Measurements from ENCODE around the gene CTTNBP2NL.

CTTNBP2NL gene

DNA sequence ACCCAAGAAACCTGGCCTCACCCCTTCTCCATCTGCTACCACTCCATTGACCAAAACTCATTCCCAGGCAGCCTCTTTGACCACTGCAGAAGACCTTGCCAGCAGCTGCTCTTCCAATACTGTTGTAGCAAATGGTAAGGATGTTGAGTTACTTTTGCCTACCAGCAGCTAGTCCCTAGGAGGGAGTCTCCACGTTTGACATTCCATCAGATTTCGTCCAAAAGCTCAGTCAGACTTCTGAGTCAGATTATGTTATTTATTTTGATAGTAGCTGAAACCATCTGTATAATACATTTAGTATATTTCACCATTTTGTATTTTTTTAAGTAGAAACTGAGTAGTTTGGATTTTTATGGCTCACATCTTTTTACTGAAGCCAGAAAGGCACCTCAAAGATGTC lies 61.2 kb downstream of the CTTNBP2NL start:
- H3K36me3 ChIP-seq (ENCODE audit: insufficient read depth, insufficient read length, low read length): peaks cover 68% of the 10 kb centered on the region
- no peaks in the 10 kb centered on the region for H3K9me3 ChIP-seq (ENCODE audit: insufficient read depth, low read length)
- no peak overlapping the region for H3K9ac ChIP-seq (ENCODE audit: insufficient read length, low read depth)

DNA sequence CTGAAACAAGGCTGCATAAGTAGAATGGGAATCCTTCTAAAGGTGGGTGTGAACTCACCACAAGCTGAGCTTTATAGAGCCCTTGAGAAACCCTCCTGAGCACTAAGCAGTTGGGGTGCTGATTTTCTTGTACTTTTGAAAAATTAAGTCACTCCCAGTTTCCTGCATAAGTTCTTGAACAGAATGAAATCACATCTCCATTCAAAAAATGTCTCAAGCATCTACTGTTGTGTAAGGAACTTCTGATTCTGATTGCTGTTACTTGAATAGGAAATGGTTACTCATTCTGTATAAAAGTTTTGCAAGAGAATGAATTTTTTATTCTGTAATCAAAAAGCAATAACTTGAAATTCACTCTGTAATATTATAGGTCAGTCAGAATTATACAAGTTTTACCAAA lies 61.9 kb downstream of the CTTNBP2NL start:
- no peak for DNase-seq (ENCODE audit: low read depth, low spot score)
- Histone ChIP-seq H3K4me3 (ENCODE audit: insufficient read length, low read depth) (no peak overlapping the region), H3K4me1 (ENCODE audit: insufficient read depth, insufficient read length) (no peaks in the 10 kb centered on the region), H3K36me3 (ENCODE audit: insufficient read depth, insufficient read length, low read length) (peaks cover 67% of the 10 kb centered on the region), H3K9me3 (ENCODE audit: insufficient read depth, low read length) (no peaks in the 10 kb centered on the region), H3K27me3 (ENCODE audit: insufficient read depth, insufficient read length) (no peaks in the 10 kb centered on the region), H3K9ac (ENCODE audit: insufficient read length, low read depth) (no peak overlapping the region)
- TF ChIP-seq YY1 (IDR thresholded peaks at IDR 0.05; ENCODE audit: insufficient read depth, insufficient read length) (no peak), ZNF274 (IDR thresholded peaks at IDR 0.05; ENCODE audit: low read depth, low read length) (no peak), SUZ12 (IDR thresholded peaks at IDR 0.05; ENCODE audit: extremely low read depth, insufficient read depth, insufficient read length) (no peak)

More for the DNA sequence above, 61.2 kb downstream of the CTTNBP2NL start:
- no peak overlapping the region for H3K4me3 ChIP-seq (ENCODE audit: insufficient read length, low read depth)
- no peak for DNase-seq (ENCODE audit: low read depth, low spot score)
- no peaks in the 10 kb centered on the region for H3K4me1 ChIP-seq (ENCODE audit: insufficient read depth, insufficient read length)
- no peaks in the 10 kb centered on the region for H3K27me3 ChIP-seq (ENCODE audit: insufficient read depth, insufficient read length)
- TF ChIP-seq SUZ12 (IDR thresholded peaks at IDR 0.05; ENCODE audit: extremely low read depth, insufficient read depth, insufficient read length): no peak
- TF ChIP-seq YY1 (IDR thresholded peaks at IDR 0.05; ENCODE audit: insufficient read depth, insufficient read length): no peak
- TF ChIP-seq ZNF274 (IDR thresholded peaks at IDR 0.05; ENCODE audit: low read depth, low read length): no peak

DNA sequence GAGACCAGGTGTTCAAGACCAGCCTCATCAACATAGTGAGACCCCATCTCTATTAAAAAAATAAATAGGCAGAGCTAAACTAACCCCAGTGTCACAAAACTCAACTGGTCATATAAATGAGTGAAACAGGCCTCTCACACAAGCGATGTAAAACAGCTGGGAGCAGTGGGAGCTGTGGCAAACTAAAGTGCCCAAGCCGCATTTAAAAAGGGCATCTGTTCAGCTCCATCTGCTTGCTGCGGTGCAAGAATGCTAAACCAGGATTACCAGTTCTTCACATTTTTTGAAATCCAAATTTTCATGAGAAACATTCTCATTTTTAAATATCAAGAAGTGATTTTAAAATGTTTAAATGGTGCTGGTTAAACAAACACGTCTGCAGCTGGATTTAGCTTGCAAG lies 62.7 kb downstream of the CTTNBP2NL start:
- no peaks in the 10 kb centered on the region for H3K9me3 ChIP-seq (ENCODE audit: insufficient read depth, low read length)
- H3K27me3 ChIP-seq (ENCODE audit: insufficient read depth, insufficient read length): no peaks in the 10 kb centered on the region
- H3K4me1 ChIP-seq (ENCODE audit: insufficient read depth, insufficient read length): no peaks in the 10 kb centered on the region
- H3K4me3 ChIP-seq (ENCODE audit: insufficient read length, low read depth): no peak overlapping the region
- no peak overlapping the region for H3K9ac ChIP-seq (ENCODE audit: insufficient read length, low read depth)
- peaks cover 63% of the 10 kb centered on the region for H3K36me3 ChIP-seq (ENCODE audit: insufficient read depth, insufficient read length, low read length)
- no peak for DNase-seq (ENCODE audit: low read depth, low spot score)
- no peak for TF ChIP-seq YY1 (IDR thresholded peaks at IDR 0.05; ENCODE audit: insufficient read depth, insufficient read length)
- no peak for TF ChIP-seq SUZ12 (IDR thresholded peaks at IDR 0.05; ENCODE audit: extremely low read depth, insufficient read depth, insufficient read length)
- no peak for TF ChIP-seq ZNF274 (IDR thresholded peaks at IDR 0.05; ENCODE audit: low read depth, low read length)

DNA sequence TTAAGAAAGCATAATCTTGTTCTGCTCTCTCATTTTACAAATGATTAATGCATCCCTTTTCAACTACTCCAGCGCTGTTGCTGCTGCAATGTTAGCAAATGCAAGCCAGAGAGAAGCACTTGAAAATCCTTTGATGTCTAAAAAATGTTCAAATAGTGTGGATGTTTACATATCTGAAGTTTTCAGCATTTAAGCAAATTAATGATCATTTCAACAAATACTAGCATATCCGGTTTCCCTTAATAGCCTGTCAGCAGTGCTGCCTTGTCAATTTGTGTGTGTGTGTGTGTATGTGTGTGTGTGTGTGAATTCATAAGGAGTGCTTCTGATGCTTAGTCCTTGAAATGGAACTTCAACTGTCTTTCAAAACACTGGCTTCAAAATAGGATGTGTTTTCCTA lies 64.6 kb downstream of the CTTNBP2NL start:
- no peak for TF ChIP-seq ZNF274 (IDR thresholded peaks at IDR 0.05; ENCODE audit: low read depth, low read length)
- TF ChIP-seq YY1 (IDR thresholded peaks at IDR 0.05; ENCODE audit: insufficient read depth, insufficient read length): no peak
- TF ChIP-seq SUZ12 (IDR thresholded peaks at IDR 0.05; ENCODE audit: extremely low read depth, insufficient read depth, insufficient read length): no peak
- DNase-seq (ENCODE audit: low read depth, low spot score): no peak
- H3K9me3 ChIP-seq (ENCODE audit: insufficient read depth, low read length): no peaks in the 10 kb centered on the region
- peaks cover 49% of the 10 kb centered on the region for H3K36me3 ChIP-seq (ENCODE audit: insufficient read depth, insufficient read length, low read length)
- H3K9ac ChIP-seq (ENCODE audit: insufficient read length, low read depth): no peak overlapping the region
- peaks cover 3% of the 10 kb centered on the region for H3K27me3 ChIP-seq (ENCODE audit: insufficient read depth, insufficient read length)
- H3K4me3 ChIP-seq (ENCODE audit: insufficient read length, low read depth): no peak overlapping the region
- H3K4me1 ChIP-seq (ENCODE audit: insufficient read depth, insufficient read length): no peaks in the 10 kb centered on the region

DNA sequence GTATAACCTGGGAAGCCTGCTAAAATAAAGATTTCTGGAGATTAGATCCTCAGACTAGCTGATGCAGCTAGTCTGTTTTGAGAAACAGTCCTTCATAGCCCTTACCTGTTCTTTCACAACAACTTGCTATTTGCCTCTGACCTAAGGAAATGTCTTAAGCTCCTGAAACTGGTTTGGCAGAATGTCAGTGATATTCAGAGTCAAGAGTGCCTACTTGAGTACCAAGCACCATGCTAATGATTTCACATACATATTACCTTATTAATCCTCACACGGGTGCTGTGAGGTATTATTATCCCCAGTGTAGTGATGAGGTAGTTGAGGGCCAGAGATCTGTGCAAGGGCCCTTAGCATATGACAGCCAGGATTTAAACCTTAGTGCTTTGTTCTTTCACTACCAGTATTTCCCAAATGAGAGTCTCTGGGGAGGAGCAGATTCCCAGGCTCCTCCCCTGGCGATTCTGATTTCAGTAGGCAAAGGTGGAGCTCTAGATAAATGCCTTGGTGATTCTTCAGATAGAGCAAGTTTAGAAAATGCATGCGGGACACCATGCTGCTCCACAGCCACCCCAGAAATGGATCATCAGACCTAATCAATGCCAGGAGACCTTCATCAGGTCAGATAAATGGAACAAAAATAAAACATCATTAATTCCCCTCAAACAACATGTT lies 65.3 kb downstream of the CTTNBP2NL start:
- peaks cover 42% of the 10 kb centered on the region for H3K36me3 ChIP-seq (ENCODE audit: insufficient read depth, insufficient read length, low read length)
- TF ChIP-seq ZNF274 (IDR thresholded peaks at IDR 0.05; ENCODE audit: low read depth, low read length) (no peak), YY1 (IDR thresholded peaks at IDR 0.05; ENCODE audit: insufficient read depth, insufficient read length) (no peak), SUZ12 (IDR thresholded peaks at IDR 0.05; ENCODE audit: extremely low read depth, insufficient read depth, insufficient read length) (no peak)
- H3K4me3 ChIP-seq (ENCODE audit: insufficient read length, low read depth): no peak overlapping the region
- H3K4me1 ChIP-seq (ENCODE audit: insufficient read depth, insufficient read length): no peaks in the 10 kb centered on the region
- no peak for DNase-seq (ENCODE audit: low read depth, low spot score)
- H3K9me3 ChIP-seq (ENCODE audit: insufficient read depth, low read length): no peaks in the 10 kb centered on the region
- no peak overlapping the region for H3K9ac ChIP-seq (ENCODE audit: insufficient read length, low read depth)
- peaks cover 7% of the 10 kb centered on the region for H3K27me3 ChIP-seq (ENCODE audit: insufficient read depth, insufficient read length)

DNA sequence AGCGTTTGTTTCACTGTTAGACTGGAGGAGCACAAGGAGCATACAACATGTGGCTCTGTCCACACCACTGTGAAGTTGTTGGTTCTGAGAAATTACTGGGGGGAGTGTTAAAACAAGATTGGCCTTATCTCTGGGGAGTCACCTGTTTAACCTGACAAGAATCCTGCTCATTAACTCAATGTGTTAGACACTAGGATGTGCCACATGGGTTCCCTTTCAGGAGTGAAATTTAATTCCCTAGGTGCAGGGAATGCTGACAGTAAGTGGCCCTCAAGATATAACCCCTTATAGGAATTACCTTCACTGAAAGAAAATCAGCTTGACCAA lies 66.9 kb downstream of the CTTNBP2NL start:
- Histone ChIP-seq H3K4me1 (ENCODE audit: insufficient read depth, insufficient read length) (no peaks in the 10 kb centered on the region), H3K36me3 (ENCODE audit: insufficient read depth, insufficient read length, low read length) (peaks cover 26% of the 10 kb centered on the region), H3K4me3 (ENCODE audit: insufficient read length, low read depth) (no peak overlapping the region), H3K9me3 (ENCODE audit: insufficient read depth, low read length) (no peaks in the 10 kb centered on the region), H3K9ac (ENCODE audit: insufficient read length, low read depth) (no peak overlapping the region), H3K27me3 (ENCODE audit: insufficient read depth, insufficient read length) (peaks cover 14% of the 10 kb centered on the region)
- no peak for DNase-seq (ENCODE audit: low read depth, low spot score)
- no peak for TF ChIP-seq YY1 (IDR thresholded peaks at IDR 0.05; ENCODE audit: insufficient read depth, insufficient read length)
- no peak for TF ChIP-seq ZNF274 (IDR thresholded peaks at IDR 0.05; ENCODE audit: low read depth, low read length)
- TF ChIP-seq SUZ12 (IDR thresholded peaks at IDR 0.05; ENCODE audit: extremely low read depth, insufficient read depth, insufficient read length): no peak

DNA sequence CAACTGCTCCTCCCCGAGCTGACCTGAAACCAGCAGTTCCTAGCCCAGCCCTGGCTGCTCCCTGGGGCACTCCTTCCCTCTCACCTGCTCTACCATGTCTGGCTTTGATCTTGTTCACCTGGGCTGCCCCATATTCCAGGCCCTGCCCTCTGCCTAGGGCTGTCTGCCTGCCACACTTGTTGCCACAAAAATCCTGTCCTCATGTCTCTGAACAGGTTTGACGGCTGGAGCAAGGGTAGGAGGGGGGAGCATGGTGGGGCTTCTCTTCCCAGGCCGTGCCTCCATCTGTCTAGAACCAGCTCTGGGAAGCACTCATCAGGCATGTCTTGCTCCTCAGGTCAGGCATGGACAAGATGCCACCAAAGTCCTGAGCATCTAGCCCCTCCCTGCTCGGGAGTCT lies 68.5 kb downstream of the CTTNBP2NL start:
- TF ChIP-seq SUZ12 (IDR thresholded peaks at IDR 0.05; ENCODE audit: extremely low read depth, insufficient read depth, insufficient read length) (no peak), YY1 (IDR thresholded peaks at IDR 0.05; ENCODE audit: insufficient read depth, insufficient read length) (no peak), ZNF274 (IDR thresholded peaks at IDR 0.05; ENCODE audit: low read depth, low read length) (no peak)
- Histone ChIP-seq H3K27me3 (ENCODE audit: insufficient read depth, insufficient read length) (peaks cover 14% of the 10 kb centered on the region), H3K36me3 (ENCODE audit: insufficient read depth, insufficient read length, low read length) (peaks cover 13% of the 10 kb centered on the region), H3K4me1 (ENCODE audit: insufficient read depth, insufficient read length) (no peaks in the 10 kb centered on the region), H3K4me3 (ENCODE audit: insufficient read length, low read depth) (no peak overlapping the region), H3K9ac (ENCODE audit: insufficient read length, low read depth) (no peak overlapping the region), H3K9me3 (ENCODE audit: insufficient read depth, low read length) (no peaks in the 10 kb centered on the region)
- DNase-seq (ENCODE audit: low read depth, low spot score): no peak
